H7 (cell line): ENCODE data around the gene FAM161A. TPM values are rescaled to one million over a fixed set of nuclear protein-coding genes. Genes with fewer than 3 reads are reported as not detected.

Experiments
- DNase-seq: peaks from one replicate; pipeline ENCODE4 v3.0.0; 2012
- H3K27me3 ChIP-seq: 2 replicates; pipeline ENCODE4 v1.6.0; 2011; ENCODE audit warnings: mild to moderate bottlenecking, low read length; ENCODE audit not compliant: control insufficient read depth, insufficient read depth
- H3K36me3 ChIP-seq: replicated peaks from 2 replicates; pipeline ENCODE4 v1.5.1; 2011; ENCODE audit warnings: low read length; ENCODE audit not compliant: control insufficient read depth, insufficient read depth
- H3K4me3 ChIP-seq: 2 replicates; pipeline ENCODE4 v1.5.1; 2011; ENCODE audit warnings: low read depth, mild to moderate bottlenecking, control low read depth, low read length, moderate library complexity; ENCODE audit not compliant: insufficient read depth
- total RNA-seq: library from RNA; depleted of rRNA; stranded (reverse); fragments of >200 nt; shearing (Covaris generic); gene quantifications from 2 replicates; pipeline ENCODE4 v1.2.3, GENCODE V29; 2014; rRNA removed

Gene FAM161A
- total RNA-seq, 1 experiment from 2014 or later = 4.1 TPM

DNA sequence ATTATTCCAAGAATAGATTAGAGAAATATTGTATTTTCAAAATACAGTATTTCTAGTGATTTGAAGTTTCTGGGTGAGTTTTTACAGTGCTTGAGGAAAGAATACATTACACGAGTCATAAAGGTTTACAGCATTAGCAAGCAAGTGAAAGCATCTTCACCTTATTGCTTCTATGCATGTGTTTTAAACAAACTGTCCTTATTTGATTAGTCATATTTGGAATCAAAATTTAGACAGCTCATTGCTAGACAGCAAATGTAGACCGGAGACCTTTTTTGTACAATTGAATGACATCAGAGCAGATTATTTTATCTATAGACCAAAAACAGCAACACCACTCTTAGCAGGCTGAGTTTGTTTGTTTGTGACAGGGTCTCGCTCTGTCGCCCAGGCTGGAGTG, 69.2 kb downstream of the FAM161A start:
- Histone ChIP-seq H3K27me3 (no peaks in the 10 kb centered on the region), H3K36me3 (no peaks in the 10 kb centered on the region), H3K4me3 (no peak overlapping the region)
- DNase-seq = no peak

DNA sequence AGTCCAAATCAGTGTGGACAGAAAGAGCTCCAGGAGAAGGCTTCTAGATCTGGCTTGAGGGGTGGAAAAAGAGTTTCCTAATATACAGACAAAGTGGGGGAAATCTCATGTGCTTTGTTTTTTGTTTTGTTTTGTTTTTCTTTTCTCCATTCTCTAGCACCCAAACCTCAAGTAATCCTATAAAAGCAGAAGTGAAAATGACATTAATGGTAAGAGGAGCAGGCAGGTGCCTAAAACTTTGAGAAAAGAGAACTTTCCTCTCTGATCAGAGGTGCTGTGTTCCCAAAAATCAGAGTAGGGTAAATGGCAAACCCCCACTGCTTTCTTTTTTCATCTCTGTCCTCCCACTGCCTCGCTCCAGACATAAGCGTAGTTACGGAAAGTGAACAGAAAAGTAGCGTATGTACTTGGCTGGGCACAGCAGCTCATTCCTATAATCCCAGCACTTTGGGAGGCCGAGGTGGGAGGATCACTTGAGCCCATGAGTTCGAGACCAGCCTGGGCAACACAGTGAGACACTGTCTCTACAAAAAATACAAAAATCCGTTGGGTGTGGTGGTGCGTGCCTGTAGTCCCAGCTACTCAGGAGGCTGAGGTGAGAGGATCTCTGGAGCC, 77.8 kb downstream of the FAM161A start:
- DNase-seq = no peak
- no peak overlapping the region for H3K4me3 ChIP-seq

More for the DNA sequence above, 77.8 kb downstream of the FAM161A start:
- Histone ChIP-seq H3K27me3 (no peaks in the 10 kb centered on the region), H3K36me3 (no peaks in the 10 kb centered on the region)

Other genes with a start within 250 kb of the FAM161A start
- 377 and 429 TPM in 2 replicates for gene CCT4, start 34.6 kb upstream of the FAM161A start, total RNA-seq
- gene COMMD1, start 51.6 kb upstream of the FAM161A start, total RNA-seq = 24.5 and 25.3 TPM in 2 replicates